HG02884 (cell line): ENCODE results near the gene WFDC1.
"Not testable (repeated sequence)": the region's sequence is repeated elsewhere in the genome, so short reads cannot be mapped to it uniquely, and the experiment has no call there.

Experiments
- ATAC-seq: cut with Tn5 transposase; IDR thresholded peaks from one replicate; pipeline ENCODE4 v1.9.1; 2021; ENCODE audit warnings: mild to moderate bottlenecking, moderate library complexity; ENCODE audit not compliant: unreplicated experiment

WFDC1 gene

GRCh38 chr16:84327926-84328505 lies 33.3 kb downstream of the WFDC1 start:
- no peak for ATAC-seq

- ATAC-seq: no peak
Measured at GRCh38 chr16:84329016-84329415, 34.3 kb downstream of the WFDC1 start.

GRCh38 chr16:84329843-84330684 lies 35.4 kb downstream of the WFDC1 start:
- ATAC-seq: no peak

- ATAC-seq: no peak
Measured at GRCh38 chr16:84330685-84331050, 36.0 kb downstream of the WFDC1 start.

GRCh38 chr16:84331998-84332780 lies 37.5 kb downstream of the WFDC1 start:
- no peak for ATAC-seq

- ATAC-seq: no peak
Measured at GRCh38 chr16:84332975-84333684, 38.5 kb downstream of the WFDC1 start.

- no peak for ATAC-seq
Measured at GRCh38 chr16:84334058-84334457, 39.4 kb downstream of the WFDC1 start.

GRCh38 chr16:84334482-84334881 lies 39.8 kb downstream of the WFDC1 start:
- no peak for ATAC-seq

GRCh38 chr16:84337236-84337635 lies 42.6 kb downstream of the WFDC1 start:
- not testable (repeated sequence) for ATAC-seq

GRCh38 chr16:84339311-84339710 lies 44.6 kb downstream of the WFDC1 start:
- no peak for ATAC-seq

GRCh38 chr16:84339766-84340165 lies 45.1 kb downstream of the WFDC1 start:
- no peak for ATAC-seq

- no peak for ATAC-seq
Measured at GRCh38 chr16:84340325-84341040, 45.8 kb downstream of the WFDC1 start.

GRCh38 chr16:84341528-84342295 lies 47.0 kb downstream of the WFDC1 start:
- no peak for ATAC-seq

GRCh38 chr16:84343800-84344199 lies 49.1 kb downstream of the WFDC1 start:
- not testable (repeated sequence) for ATAC-seq

- no peak for ATAC-seq
Measured at GRCh38 chr16:84344781-84345180, 50.1 kb downstream of the WFDC1 start.

GRCh38 chr16:84347161-84347560 lies 52.5 kb downstream of the WFDC1 start:
- ATAC-seq: no peak

GRCh38 chr16:84348386-84348888 lies 53.8 kb downstream of the WFDC1 start:
- no peak for ATAC-seq

GRCh38 chr16:84349862-84350684 lies 55.4 kb downstream of the WFDC1 start:
- no peak for ATAC-seq
